ENCODE measurements around the gene MINK1.

MINK1 gene

DNA sequence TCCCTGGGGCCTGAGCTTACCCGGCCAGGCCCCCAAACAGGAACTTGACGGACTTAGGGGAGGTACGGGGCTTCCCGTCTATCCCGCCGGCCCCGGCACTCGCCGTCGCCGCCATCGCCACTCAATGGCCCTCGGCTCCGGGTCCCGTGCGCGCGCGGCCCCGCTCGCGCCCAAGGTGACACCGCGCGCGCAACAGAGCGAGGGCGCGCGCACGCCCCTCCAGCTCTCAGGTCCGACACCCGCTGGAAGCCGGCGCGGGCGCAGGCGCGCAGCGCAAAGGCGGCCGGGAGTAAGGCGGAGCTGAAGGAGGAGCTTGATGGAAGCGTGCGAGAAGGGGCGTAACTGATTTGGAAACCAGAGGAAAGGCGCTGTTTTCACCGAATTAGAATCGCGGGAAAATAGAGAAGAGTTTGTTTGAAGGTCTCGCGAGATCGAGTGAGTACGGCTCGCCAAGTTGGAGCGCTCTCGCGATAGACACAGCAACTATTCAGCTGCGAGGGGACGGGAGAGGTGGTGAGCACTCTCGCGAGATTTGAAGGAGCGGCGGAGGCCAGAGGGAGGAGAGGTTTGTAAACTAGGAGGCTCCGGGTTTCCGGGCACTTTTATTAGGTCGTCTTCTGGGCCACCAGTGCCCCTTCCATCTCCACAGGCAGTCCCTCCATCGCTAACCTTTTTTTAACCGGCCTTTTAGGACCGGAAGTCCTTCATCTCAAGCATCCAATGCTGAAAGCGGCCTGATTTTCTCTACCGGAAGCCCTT lies 106.8 kb downstream of the MINK1 start, which contains the start of the genes RNF167 and SLC25A11:
TSS of gene RNF167 (plus strand) at position 473 of the 759 bp plus-strand sequence. CDS start 642 bp downstream, outside the sequence.
TSS of gene SLC25A11 (minus strand) at position 251 of the 759 bp plus-strand sequence. CDS start at position 115, 136 bp downstream.
- DNase-seq = peak; percentile 99 to 100
- no peak for TF ChIP-seq GATA1 (IDR thresholded peaks at IDR 0.05; ENCODE audit: low read depth, low read length)
- peak; percentile 88 for TF ChIP-seq POLR2A (IDR thresholded peaks at IDR 0.05; ENCODE audit: low read length)

DNA sequence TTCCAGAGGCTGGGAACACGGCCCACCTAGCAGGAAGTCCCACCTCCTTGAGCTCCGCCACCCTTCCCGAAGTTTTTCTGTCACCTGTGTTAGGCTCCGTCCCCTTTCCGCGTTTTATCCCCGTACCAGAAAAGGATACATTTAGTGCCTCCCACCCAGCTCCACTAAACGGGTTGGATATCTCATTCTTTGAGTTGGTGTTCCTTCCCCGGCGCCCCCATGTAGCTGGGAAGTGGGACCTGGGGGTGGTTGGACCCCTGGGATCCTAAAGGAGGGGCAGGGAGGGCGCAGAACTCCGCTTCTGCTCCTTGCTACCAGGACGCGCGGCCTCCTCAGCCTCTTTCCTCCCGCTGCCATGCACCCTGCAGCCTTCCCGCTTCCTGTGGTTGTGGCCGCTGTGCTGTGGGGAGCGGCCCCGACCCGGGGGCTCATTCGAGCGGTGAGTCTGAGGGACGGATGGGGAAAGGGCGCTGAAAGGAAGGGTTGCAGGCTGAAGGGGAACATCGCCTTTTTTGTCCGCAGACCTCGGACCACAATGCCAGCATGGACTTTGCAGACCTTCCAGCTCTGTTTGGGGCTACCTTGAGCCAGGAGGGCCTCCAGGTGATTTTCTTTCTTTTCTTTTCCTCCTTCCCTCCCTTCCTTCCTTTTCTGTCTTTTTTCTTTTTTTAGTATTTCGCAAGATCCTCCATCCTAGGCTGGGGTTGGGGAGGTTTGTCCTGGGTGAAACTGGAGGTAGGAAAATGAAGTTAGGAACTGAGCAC lies 107.6 kb downstream of the MINK1 start:
- peak; percentile 60 to 74 for DNase-seq
- TF ChIP-seq GATA1 (IDR thresholded peaks at IDR 0.05; ENCODE audit: low read depth, low read length) (no peak), POLR2A (IDR thresholded peaks at IDR 0.05; ENCODE audit: low read length) (no peak)

DNA sequence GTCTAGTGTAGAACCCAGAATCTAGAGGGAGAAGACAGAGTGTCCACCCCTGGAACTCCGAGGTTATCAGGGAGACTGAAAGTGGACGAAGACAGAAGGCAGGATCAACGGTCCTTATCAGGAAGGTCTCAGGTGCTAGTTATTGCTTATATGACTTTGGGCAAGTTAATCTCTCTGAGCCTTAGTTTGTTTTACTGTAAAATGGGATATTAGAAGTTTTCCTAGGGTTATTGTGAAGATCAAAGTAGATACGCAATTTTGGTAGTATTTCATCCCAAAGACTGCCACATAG lies 108.1 kb downstream of the MINK1 start:
- peak; percentile 51 to 55 for DNase-seq
- no peak for TF ChIP-seq POLR2A (IDR thresholded peaks at IDR 0.05; ENCODE audit: low read length)
- TF ChIP-seq GATA1 (IDR thresholded peaks at IDR 0.05; ENCODE audit: low read depth, low read length) = no peak

DNA sequence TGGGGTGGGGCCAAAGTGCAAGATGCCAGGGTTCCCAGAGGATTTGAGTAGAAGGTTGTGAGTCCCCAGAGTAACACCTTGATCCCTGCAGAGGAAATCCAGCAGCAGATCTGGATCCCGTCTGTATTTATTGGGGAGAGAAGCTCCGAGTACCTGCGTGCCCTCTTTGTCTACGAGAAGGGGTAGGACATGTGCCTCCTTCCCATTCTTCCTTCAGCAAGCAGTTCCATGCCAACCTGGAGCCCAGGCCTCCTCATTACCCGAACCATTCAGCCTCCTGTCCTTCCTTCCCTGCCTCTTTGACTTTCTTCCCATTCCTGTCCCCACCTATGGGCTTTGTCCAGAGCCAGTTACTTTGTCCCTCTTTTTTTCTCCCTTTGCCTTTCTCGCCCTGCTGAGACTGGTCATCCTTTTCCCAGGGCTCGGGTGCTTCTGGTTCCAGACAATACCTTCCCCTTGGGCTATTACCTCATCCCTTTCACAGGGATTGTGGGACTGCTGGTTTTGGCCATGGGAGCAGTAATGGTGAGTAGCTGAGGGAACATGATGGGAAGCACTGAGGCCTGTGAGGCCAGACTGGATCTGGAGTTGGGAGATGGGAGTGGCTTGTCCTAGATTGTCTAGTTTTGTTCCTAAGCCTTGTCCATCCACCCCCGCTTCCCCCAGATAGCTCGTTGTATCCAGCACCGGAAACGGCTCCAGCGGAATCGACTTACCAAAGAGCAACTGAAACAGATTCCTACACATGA lies 109.8 kb downstream of the MINK1 start:
- no peak for DNase-seq
- peak; percentile 17 for TF ChIP-seq POLR2A (IDR thresholded peaks at IDR 0.05; ENCODE audit: low read length)
- no peak for TF ChIP-seq GATA1 (IDR thresholded peaks at IDR 0.05; ENCODE audit: low read depth, low read length)

DNA sequence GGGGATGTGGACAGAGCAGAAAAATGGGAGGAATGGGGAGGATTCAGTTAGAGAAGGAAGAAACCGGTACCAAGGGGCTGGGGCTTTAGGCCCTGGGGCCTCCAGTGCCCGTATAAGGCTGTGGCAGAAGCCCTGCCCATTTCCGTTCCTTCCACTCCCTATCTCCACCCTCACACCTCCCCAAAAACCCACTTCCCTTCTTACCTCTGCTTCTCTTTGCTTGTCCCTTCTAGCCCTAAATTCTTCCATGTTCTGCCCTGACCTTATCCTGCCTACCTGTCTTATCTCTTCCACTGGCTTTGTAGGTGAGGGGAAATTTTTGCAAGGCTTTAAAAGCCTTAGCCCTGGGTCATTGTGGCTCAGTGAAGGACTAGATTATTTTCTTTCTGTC lies 111.0 kb downstream of the MINK1 start:
- DNase-seq = peak in 1 of 2 experiments; percentile 46
- peak; percentile 37 for TF ChIP-seq POLR2A (IDR thresholded peaks at IDR 0.05; ENCODE audit: low read length)
- TF ChIP-seq GATA1 (IDR thresholded peaks at IDR 0.05; ENCODE audit: low read depth, low read length) = no peak

DNA sequence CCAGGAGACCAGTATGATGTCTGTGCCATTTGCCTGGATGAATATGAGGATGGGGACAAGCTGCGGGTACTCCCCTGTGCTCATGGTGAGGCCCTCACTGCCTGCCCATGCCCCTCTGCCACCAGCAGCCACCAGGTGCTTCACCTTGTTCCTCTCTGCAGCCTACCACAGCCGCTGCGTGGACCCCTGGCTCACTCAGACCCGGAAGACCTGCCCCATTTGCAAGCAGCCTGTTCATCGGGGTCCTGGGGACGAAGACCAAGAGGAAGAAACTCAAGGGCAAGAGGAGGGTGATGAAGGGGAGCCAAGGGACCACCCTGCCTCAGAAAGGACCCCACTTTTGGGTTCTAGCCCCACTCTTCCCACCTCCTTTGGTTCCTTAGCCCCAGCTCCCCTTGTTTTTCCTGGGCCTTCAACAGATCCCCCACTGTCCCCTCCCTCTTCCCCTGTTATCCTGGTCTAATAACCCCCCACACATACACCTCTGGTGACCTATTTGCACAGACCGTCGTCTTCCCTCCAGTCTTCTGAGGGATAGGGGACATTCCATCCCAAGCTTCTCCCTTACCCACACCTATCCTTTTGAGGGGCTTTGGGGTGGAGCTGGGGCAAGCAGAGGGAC lies 111.5 kb downstream of the MINK1 start:
- no peak for TF ChIP-seq GATA1 (IDR thresholded peaks at IDR 0.05; ENCODE audit: low read depth, low read length)
- TF ChIP-seq POLR2A (IDR thresholded peaks at IDR 0.05; ENCODE audit: low read length) = peak; percentile 30
- DNase-seq = no peak

DNA sequence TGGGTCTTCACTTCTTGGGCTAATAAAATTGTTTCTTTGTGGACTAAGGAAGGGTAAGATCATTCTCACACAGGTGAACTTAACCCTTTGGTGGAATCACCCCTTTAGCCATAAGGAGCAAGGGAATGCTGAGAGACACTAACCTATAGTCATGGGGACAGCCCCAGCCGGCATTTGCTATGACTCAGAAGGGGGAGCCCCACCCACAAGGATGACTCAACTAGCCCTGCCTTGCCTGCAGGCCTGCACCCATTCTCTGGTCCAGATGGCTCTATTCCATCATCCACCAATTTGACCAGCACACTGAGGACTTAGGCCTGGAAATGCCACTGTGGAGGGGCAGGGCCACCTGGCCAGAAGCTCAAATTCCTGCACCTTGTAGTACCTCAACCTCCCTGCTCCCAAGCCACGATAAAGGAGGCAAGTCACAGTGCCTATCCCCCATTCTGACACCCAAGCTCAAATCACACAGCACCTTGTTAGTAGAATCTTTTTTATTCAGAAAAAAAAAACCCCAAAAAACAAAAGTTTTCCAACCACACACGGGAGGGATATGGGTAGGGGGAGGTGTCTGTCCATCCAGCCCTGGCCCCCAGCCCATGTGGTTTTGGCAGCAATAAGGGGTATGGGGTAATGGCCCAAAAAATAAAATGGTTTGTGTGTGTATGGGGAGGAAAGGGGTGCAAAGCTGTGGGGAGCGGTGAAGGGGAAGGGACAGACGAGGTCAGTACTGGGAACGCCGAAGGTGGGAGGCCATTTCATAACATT lies 112.2 kb downstream of the MINK1 start:
- DNase-seq = peak; percentile 88 to 93
- TF ChIP-seq GATA1 (IDR thresholded peaks at IDR 0.05; ENCODE audit: low read depth, low read length) (no peak), POLR2A (IDR thresholded peaks at IDR 0.05; ENCODE audit: low read length) (peak; percentile 57)

DNA sequence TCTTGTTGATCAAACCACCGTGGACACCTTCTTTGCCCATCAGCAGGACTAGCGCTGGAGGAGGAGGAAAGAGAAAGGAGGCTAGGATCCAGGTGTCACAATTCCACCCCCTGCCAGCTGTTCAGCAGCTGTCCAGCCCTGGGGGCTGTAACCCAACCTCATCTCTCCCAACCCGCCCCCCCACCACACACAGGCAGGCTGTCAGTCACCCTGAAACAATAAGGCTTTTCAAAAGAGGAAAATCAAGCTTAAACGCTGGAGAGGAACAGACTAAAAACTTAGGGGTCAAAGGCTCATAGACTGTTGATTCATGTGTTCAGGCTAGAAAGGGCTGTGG lies 112.8 kb downstream of the MINK1 start:
- no peak for DNase-seq
- TF ChIP-seq GATA1 (IDR thresholded peaks at IDR 0.05; ENCODE audit: low read depth, low read length) (no peak), POLR2A (IDR thresholded peaks at IDR 0.05; ENCODE audit: low read length) (no peak)

DNA sequence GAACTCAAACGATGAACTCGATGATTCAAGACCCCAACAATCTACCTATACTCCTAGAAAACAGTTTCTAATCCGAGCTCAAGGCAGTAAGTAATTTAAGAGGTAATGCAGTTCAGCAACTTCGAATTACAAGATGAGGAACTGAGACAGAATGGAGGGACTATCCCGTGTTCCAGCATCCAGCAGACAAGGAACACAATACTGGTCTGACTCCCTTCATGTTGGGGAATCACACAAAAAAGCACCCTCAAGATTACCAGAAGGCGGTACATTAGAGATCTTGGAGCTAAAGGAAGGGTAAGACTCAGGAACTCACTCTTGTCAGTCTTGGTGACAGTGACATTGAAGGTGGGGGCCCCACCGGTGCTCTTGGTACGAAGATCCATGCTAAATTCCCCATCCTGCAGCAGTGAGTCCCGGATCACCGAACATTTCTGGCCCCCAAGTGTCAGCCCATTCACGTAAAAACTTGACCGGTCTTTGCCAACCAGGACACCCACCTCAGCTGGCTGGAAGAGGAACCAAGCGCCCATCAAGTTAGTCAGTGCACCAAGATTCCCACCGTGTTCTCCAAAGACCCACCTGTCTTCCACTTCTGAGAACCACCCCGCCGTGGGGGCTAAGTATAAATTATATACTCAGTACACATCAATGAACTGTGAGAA lies 113.3 kb downstream of the MINK1 start:
- TF ChIP-seq POLR2A (IDR thresholded peaks at IDR 0.05; ENCODE audit: low read length) (no peak), GATA1 (IDR thresholded peaks at IDR 0.05; ENCODE audit: low read depth, low read length) (no peak)
- no peak for DNase-seq

DNA sequence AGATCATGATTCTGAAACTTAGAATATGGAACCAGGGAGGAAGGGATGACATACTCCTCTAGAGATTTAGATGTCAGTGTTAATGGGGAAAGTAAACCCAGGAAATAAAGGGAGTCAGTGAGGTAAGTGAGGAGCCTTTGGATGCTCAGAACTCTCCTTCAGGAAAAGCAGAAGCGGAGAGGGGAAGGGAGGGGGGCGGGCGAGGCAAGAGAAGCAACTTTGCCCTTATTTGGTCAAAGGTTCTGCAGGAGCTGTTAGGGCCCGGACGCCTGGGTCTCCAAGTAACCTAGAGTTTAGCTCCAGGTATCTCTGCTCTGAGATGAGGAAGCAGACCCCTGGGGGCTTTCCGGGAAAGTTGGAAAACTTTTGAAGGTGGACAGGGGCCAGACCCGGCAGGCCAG lies 113.9 kb downstream of the MINK1 start:
- DNase-seq = peak; percentile 48 to 59
- no peak for TF ChIP-seq GATA1 (IDR thresholded peaks at IDR 0.05; ENCODE audit: low read depth, low read length)
- no peak for TF ChIP-seq POLR2A (IDR thresholded peaks at IDR 0.05; ENCODE audit: low read length)

Measured in erythroblast (primary cell).